WI38 (cell line): ENCODE results near the gene CACNA1I.

ENCODE experiments used
- H3K4me3 ChIP-seq: 2 replicates; pipeline ENCODE4 v1.5.1; 2011; ENCODE audit warnings: low read depth, mild to moderate bottlenecking, control low read depth, low read length
- TF ChIP-seq, protein P1 (sequence below): IDR thresholded peaks from 2 replicates; pipeline ENCODE4 v1.5.1; 2012; ENCODE audit warnings: low read depth, mild to moderate bottlenecking, control low read depth, low read length

CACNA1I gene

DNA sequence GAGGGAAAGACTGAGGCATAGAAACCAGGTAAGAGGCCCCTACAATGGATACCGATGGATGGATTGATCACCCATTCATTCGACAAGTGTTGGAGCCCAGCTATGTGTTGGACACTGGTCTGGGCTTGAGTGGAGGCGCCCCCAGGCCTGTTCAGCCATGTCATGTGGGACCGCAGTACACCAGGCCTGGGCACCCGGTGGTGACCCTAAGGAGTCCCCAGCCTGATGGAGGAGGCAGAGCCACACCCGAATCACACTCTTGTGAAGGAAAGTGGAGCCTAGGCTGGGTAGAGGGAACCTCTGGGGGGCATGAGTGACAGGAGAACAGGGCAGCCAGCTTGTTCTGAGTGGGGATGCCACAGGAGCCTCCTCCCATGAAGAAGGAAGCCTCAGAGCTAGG, 10.2 kb downstream of the CACNA1I start:
- TF ChIP-seq, protein P1, sequence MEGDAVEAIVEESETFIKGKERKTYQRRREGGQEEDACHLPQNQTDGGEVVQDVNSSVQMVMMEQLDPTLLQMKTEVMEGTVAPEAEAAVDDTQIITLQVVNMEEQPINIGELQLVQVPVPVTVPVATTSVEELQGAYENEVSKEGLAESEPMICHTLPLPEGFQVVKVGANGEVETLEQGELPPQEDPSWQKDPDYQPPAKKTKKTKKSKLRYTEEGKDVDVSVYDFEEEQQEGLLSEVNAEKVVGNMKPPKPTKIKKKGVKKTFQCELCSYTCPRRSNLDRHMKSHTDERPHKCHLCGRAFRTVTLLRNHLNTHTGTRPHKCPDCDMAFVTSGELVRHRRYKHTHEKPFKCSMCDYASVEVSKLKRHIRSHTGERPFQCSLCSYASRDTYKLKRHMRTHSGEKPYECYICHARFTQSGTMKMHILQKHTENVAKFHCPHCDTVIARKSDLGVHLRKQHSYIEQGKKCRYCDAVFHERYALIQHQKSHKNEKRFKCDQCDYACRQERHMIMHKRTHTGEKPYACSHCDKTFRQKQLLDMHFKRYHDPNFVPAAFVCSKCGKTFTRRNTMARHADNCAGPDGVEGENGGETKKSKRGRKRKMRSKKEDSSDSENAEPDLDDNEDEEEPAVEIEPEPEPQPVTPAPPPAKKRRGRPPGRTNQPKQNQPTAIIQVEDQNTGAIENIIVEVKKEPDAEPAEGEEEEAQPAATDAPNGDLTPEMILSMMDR: no peak
- H3K4me3 ChIP-seq: no peak overlapping the region

DNA sequence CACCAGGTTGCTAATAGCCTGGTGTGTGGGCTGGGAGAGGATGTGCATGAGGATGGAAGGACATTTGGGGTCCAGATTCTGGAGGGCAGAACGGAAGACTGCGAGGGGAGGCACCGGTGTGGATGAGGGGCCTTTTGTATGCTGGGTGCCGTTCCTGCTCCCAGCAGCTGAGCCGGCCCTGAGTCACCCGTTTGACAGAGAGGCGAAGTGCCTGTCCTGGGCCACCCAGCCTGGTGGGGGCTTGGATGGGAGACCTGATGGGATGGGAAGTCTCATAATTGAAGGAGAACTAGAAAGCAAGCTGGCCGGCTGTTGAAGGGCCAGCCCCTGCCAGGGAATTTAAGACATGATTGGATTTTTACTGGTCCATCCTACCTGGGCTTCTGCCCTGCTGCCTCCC, 10.8 kb downstream of the CACNA1I start:
- TF ChIP-seq, protein P1: no peak

DNA sequence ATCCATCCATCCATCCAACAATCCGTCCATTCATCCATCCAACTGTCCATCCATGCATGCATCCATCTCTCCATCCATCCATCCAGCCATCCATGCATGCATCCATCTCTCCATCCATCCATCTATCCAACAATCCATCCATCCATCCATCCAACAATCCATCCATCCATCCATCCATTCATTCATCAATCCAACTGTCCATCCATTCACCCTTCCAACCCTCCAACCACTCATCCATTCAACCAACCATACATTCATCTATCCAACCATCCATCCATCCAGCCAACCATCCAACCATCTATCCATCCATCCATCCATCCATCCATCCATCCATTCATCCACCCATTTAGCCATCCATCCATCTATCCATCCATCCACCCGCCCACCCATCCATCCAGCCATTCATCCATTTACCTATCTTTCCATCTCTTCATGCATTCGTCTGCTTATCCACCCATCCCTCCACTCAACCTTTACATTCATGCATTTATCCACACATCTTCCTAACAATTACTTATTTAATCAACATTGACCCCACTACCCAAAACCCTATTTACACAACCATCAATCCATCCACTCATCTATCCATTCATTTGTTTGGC, 12.6 kb downstream of the CACNA1I start:
- TF ChIP-seq, protein P1: no peak
- H3K4me3 ChIP-seq: no peak overlapping the region

More for the DNA sequence above, 10.8 kb downstream of the CACNA1I start:
- no peak overlapping the region for H3K4me3 ChIP-seq

DNA sequence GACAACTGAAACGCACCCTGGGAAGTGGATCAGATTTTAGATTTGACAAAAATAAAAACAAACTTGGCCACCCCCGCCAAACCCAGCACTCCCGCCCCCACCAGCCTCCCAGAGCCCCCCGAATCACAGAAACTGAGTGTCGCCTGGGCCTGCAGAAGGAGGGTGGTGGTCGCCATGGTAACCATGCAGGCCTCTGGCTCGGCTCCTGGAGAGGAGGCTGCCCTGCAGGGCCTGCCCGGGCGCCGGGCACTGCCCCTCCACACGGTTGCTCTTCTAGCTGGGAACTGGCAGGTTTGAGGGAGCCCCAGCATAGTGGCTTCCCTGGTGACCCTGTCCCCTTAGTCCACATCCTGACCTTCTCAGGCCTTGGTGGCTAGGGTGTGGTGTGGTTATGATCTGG, 19.3 kb downstream of the CACNA1I start:
- TF ChIP-seq, protein P1: no peak
- H3K4me3 ChIP-seq: no peak overlapping the region

DNA sequence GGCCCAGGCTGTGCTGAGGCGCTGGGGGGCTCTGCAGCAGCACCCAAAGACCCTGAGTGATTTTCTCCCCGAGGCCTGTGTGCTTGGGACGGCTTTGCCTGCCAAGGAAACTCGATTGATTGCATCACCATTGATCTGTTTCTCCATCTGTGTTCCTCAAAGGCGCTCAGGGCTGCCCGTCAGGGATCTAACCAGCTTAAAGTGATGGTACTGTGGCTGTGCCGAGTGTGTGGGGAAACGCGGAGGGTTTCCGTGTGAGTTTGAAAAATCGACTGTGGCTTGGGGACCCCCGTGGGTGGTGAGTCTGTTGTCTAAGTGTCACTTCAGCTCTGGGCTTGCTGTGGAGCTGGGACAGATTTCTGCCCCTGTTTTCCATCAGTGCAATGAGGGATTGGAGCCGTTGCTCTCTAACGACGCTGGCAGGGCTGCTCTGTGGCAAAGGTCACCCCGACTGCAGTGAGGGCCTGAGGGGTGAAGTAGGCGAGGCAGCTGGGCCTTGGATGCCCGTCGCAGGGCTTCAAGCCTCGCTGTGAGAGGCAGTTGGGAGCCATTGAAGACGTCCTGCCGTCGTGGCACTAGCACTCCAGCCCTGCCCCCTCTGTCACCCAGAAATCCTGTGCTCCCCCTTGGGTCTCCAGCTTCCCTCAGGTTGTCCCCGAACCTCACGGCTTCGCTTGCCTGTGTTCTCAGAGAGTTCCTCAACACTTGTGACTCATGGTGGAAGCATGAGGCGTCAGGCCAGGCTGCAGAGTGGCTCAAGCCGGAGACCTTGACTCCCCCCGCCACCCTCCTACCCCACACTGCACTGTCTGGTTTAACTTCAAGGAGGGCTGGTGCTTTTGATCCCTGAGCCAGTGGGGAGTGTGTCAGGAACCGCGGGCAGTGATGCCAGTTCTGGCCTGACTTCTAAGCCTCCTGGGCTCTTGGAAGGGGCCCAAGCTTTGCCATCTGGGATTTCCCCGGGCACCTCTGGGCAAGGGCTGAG, 21.8 kb downstream of the CACNA1I start:
- no peak overlapping the region for H3K4me3 ChIP-seq
- TF ChIP-seq, protein P1: no peak

DNA sequence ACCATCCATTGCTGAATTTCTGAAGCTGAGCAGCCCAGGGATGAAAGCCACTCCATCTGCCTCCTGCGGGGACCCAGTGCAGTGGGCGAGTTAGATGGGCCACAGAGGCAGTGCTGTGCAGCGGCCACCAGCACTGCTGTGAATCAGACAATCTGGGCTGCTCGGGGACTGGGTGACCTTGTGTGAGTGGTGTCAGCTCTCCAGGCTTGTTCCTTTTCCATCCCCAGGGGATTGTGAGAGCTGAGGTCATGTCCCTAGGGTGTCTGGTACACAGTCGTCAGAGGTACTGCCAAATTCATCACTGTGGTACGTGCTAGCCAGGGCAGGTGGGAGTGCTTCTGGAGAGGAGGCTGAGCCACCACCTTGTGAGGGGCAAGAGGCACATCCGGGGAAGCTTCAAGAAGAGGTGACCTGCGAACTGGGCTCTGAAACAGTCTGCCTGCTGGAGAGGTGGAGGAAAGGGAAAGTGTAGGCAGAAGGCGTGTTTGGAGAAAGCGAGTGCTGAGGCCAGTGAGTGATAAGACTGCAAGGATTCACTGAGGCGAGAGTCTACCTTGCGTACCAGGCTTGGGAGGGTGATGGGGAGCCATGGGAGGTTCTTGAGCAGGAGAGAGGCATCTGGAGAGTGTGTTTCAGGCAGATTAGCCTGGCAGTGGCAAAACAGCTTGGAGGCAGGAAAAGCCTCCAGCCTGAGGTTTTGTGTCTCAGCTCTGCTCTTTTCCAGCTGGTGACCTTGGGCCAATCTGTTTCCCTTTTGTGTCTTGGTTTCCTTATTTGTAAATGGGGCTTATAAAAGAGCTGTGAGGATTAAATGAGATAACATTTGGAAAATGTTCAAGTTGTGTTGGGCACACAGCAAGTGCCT, 22.7 kb downstream of the CACNA1I start:
- no peak overlapping the region for H3K4me3 ChIP-seq
- TF ChIP-seq, protein P1: no peak
